A673 (cell line): ENCODE data around the gene ISY1. TPM values are rescaled to one million over a fixed set of nuclear protein-coding genes. Genes with fewer than 3 reads are reported as not detected.

Experiments
- BruUV-seq: library from RNA; stranded (reverse); fragments of 400-500 nt; replicated peaks from 2 replicates; lab custom pipeline; 2021; lab: Mats Ljungman, UMichigan
- CTCF ChIA-PET: fragments of 300-600 bp; sonication (Branson Sonifier 250); formaldehyde crosslinking; loops from one replicate; lab custom pipeline; 2022; ENCODE audit warnings: antibody characterized with exemption; lab: Charles Lee
- POLR2A ChIA-PET: fragments of 300-600 bp; sonication (Branson Sonifier 250); formaldehyde crosslinking; loops from one replicate; lab custom pipeline; 2022; ENCODE audit warnings: antibody characterized with exemption; ENCODE audit not compliant: low non-redundant PET; lab: Charles Lee
- DNase-seq: peaks from one replicate; pipeline ENCODE4 v3.0.0-alpha.2; 2015; ENCODE audit warnings: low spot score
- H3K27ac ChIP-seq: fragments of 200-600 bp; sonication (generic); 2 replicates; pipeline ENCODE4 v1.5.1; 2016; ENCODE audit warnings: mixed run types, low read depth, mild to moderate bottlenecking, mixed read lengths, antibody characterized with exemption, low read length; ENCODE audit not compliant: poor library complexity, severe bottlenecking
- H3K27me3 ChIP-seq: fragments of 200-600 bp; sonication (generic); replicated peaks from 2 replicates; pipeline ENCODE4 v1.6.1; 2017; ENCODE audit warnings: mixed run types, low read depth, mild to moderate bottlenecking, mixed read lengths, antibody characterized with exemption, low read length; ENCODE audit not compliant: insufficient read depth, poor library complexity
- H3K36me3 ChIP-seq: fragments of 200-600 bp; sonication (generic); 2 replicates; pipeline ENCODE4 v1.6.1; 2016; ENCODE audit warnings: mixed run types, mild to moderate bottlenecking, mixed read lengths, antibody characterized with exemption, low read length; ENCODE audit not compliant: insufficient read depth, poor library complexity, severe bottlenecking
- H3K4me1 ChIP-seq: fragments of 200-600 bp; sonication (generic); 2 replicates; pipeline ENCODE4 v1.6.1; 2017; ENCODE audit warnings: mixed run types, mild to moderate bottlenecking, mixed read lengths, antibody characterized with exemption, low read length; ENCODE audit not compliant: insufficient read depth, poor library complexity, severe bottlenecking
- H3K4me3 ChIP-seq: fragments of 200-600 bp; sonication (generic); 2 replicates; pipeline ENCODE4 v1.5.1; 2016; ENCODE audit warnings: low read depth, mixed run types, mild to moderate bottlenecking, mixed read lengths, low read length; ENCODE audit not compliant: poor library complexity, severe bottlenecking
- H3K9me3 ChIP-seq: fragments of 200-600 bp; sonication (generic); 2 replicates; pipeline ENCODE4 v1.6.1; 2016; ENCODE audit warnings: mixed run types, low read depth, mild to moderate bottlenecking, mixed read lengths, antibody characterized with exemption, low read length; ENCODE audit not compliant: poor library complexity, severe bottlenecking
- CTCF ChIP-seq: fragments of 300-800, 200-600 bp; sonication (generic); conservative IDR thresholded peaks from 2 replicates; pipeline ENCODE4 v1.5.1; 2017; ENCODE audit warnings: low read depth, mild to moderate bottlenecking, antibody characterized with exemption, low read length, moderate library complexity, mixed read lengths
- EZH2 ChIP-seq: fragments of 200-600 bp; sonication (generic); IDR thresholded peaks from 2 replicates; pipeline ENCODE4 v1.6.1; 2017; ENCODE audit warnings: borderline replicate concordance, low read depth, mild to moderate bottlenecking, mixed read lengths, antibody characterized with exemption, low read length; ENCODE audit not compliant: poor library complexity, severe bottlenecking
- intact Hi-C: fragments of 100-400 bp; cut with micrococcal nuclease; formaldehyde crosslinking; loops from one replicate; pipeline ENCODE4 v1.10.0; 2022; ENCODE audit not compliant: unreplicated experiment
- total RNA-seq: library from RNA; stranded (reverse); gene quantifications from 2 replicates; pipeline ENCODE4 v1.2.3, GENCODE V29; 2021

ISY1 gene
- total RNA-seq, 1 experiment from 2014 or later, result 46.2 TPM

DNA sequence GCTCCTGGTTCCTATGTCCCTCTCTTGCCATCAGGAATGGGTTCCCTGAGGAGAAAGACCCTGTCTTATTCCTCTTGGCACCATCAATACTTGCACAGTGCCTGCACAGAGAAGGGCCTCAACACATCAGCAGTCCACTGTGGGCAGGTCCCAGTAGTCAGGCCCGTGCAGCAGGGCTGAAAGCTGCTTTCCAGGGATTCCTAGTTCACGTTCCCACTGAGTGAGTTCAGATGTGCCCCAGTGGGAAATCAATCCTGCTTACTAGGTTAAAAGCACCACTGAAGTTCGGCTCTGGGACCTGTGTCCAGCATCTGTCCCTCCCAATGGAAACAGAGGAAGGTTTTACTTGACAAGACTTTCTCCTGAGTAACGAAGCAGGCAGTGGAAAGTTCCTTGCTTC, 55.0 kb downstream of the ISY1 start:
- ChIA-PET CTCF (no interaction called here), POLR2A (no interaction called here)
- TF ChIP-seq EZH2 (no peak), CTCF (no peak)
- Histone ChIP-seq H3K4me1 (no peaks in the 10 kb centered on the region), H3K27ac (no peak overlapping the region), H3K27me3 (no peaks in the 10 kb centered on the region), H3K9me3 (no peaks in the 10 kb centered on the region), H3K4me3 (no peak overlapping the region), H3K36me3 (no peaks in the 10 kb centered on the region)
- DNase-seq, result no peak
- no TSS peak for BruUV-seq
- intact Hi-C loops, result no loop called here

- H3K27ac ChIP-seq, result no peak overlapping the region
- ChIA-PET CTCF (no interaction called here), POLR2A (no interaction called here)
- no peaks in the 10 kb centered on the region for H3K9me3 ChIP-seq
- H3K4me3 ChIP-seq, result no peak overlapping the region
- no TSS peak for BruUV-seq
- no peak for DNase-seq
- H3K36me3 ChIP-seq, result no peaks in the 10 kb centered on the region
- H3K4me1 ChIP-seq, result no peaks in the 10 kb centered on the region
- intact Hi-C loops, result no loop called here
- no peak for TF ChIP-seq EZH2
- TF ChIP-seq CTCF, result no peak
- H3K27me3 ChIP-seq, result no peaks in the 10 kb centered on the region
These were observed 56.3 kb downstream of the ISY1 start for GRCh38 chr3:129104498-129105079.

DNA sequence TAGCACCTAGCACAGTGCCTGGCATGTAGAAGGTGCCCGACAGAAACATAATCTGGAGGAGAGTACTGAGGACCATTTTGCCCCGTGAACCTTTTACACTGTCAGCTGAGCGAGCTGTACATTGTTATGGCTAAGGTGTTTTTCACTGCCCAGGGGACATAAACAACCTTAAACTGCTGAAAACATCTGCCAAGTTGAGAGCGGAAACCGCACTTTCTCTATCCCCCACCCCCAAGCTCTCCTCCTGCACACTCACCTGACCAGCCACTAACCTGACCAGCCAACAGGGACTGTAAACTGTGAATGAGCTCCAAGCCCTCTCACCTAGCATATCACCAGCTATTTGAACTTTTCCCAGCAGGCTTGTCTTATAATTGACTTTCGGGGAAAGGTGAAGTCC, 56.8 kb downstream of the ISY1 start:
- intact Hi-C loops, result no loop called here

More for the DNA sequence above, 56.8 kb downstream of the ISY1 start:
- no TSS peak for BruUV-seq
- Histone ChIP-seq H3K27me3 (no peaks in the 10 kb centered on the region), H3K27ac (no peak overlapping the region), H3K4me3 (no peak overlapping the region), H3K36me3 (no peaks in the 10 kb centered on the region), H3K9me3 (no peaks in the 10 kb centered on the region), H3K4me1 (no peaks in the 10 kb centered on the region)
- no peak for DNase-seq
- TF ChIP-seq EZH2, result no peak
- no peak for TF ChIP-seq CTCF
- ChIA-PET CTCF (no interaction called here), POLR2A (interaction anchor here (0.6 kb wide), 1 partner anchor 134 kb away, joined by 5 read pairs; no protein-coding TSS in a partner anchor)
